B cell (primary cell): Measurements from ENCODE around the gene AFG1L. TPM values are rescaled to one million over a fixed set of nuclear protein-coding genes. Genes with fewer than 3 reads are reported as not detected.

Experiments used
- ATAC-seq: fragments of 200-7000 bp; cut with Tn5 transposase; one replicate; pipeline ENCODE4 v1.10.0; 2021; ENCODE audit warnings: low read depth, mild to moderate bottlenecking, moderate number of reproducible peaks, moderate library complexity
- CTCF ChIA-PET: fragments of 350-600 bp; sonication (Branson Sonifier 250); formaldehyde crosslinking; loops from one replicate; lab custom pipeline; 2021; ENCODE audit warnings: antibody characterized with exemption, inconsistent platforms; lab: Charles Lee
- POLR2A ChIA-PET: fragments of 350-600 bp; sonication (Branson Sonifier 250); formaldehyde crosslinking; loops from one replicate; lab custom pipeline; 2021; ENCODE audit warnings: antibody characterized with exemption; lab: Charles Lee
- DNase-seq: peaks from one replicate; pipeline ENCODE4 v3.0.0; 2013
- H2AFZ ChIP-seq: 2 replicates; pipeline ENCODE4 v1.6.1; 2012; ENCODE audit warnings: mild to moderate bottlenecking, low read depth, low read length; ENCODE audit not compliant: insufficient read depth, poor library complexity, severe bottlenecking
- H3K27ac ChIP-seq, 2 donors: 1 replicate in 1 of 2; 2 replicates in 1 of 2; pipeline ENCODE4 v1.5.1; 2012 to 2013; ENCODE audit warnings: low read length in 2 of 2, mild to moderate bottlenecking in 2 of 2, moderate library complexity in 1 of 2
- H3K27me3 ChIP-seq, 4 experiments: fragments of 200-600 bp in 1 of 4; sonication (generic) in 1 of 4; replicated peaks in 1 of 4; 1 replicate in 2 of 4; 2 replicates in 2 of 4; pipeline versions ENCODE4 v1.6.1 to v1.7.0; 2013 to 2016; ENCODE audit warnings: low read length in 3 of 4, mild to moderate bottlenecking in 2 of 4, mixed read lengths in 1 of 4, moderate library complexity in 1 of 4; ENCODE audit not compliant: insufficient read depth in 4 of 4, control insufficient read depth in 3 of 4; ENCODE audit errors: control extremely low read depth in 1 of 4
- H3K36me3 ChIP-seq, 2 experiments: replicated peaks in 1 of 2; 1 replicate in 1 of 2; 2 replicates in 1 of 2; pipeline versions ENCODE4 v1.6.1 to v1.7.1; 2013; ENCODE audit warnings: low read length in 1 of 2; ENCODE audit not compliant: insufficient read depth in 2 of 2, control insufficient read depth in 1 of 2; ENCODE audit errors: control extremely low read depth in 1 of 2, extremely low read depth in 1 of 2
- H3K4me1 ChIP-seq, 2 donors: fragments of 200-600 bp in 1 of 2; sonication (generic) in 1 of 2; 1 replicate in 1 of 2; 2 replicates in 1 of 2; pipeline versions ENCODE4 v1.5.1 to v1.6.1; 2013 to 2017; ENCODE audit warnings: low read length in 2 of 2; ENCODE audit not compliant: control insufficient read depth in 2 of 2, insufficient read depth in 2 of 2
- H3K4me2 ChIP-seq: replicated peaks from 2 replicates; pipeline ENCODE3; 2012; ENCODE audit warnings: mild to moderate bottlenecking, low read depth, low read length; ENCODE audit not compliant: poor library complexity, severe bottlenecking
- H3K4me3 ChIP-seq, 5 experiments: fragments of 200-600 bp in 1 of 5; sonication (generic) in 1 of 5; 1 replicate in 3 of 5; 2 replicates in 2 of 5; pipeline versions ENCODE4 v1.5.1 to v1.7.0; 2011 to 2016; ENCODE audit warnings: low read length in 4 of 5, mild to moderate bottlenecking in 4 of 5, low read depth in 2 of 5, control low read depth in 1 of 5, moderate library complexity in 1 of 5; ENCODE audit not compliant: insufficient read depth in 1 of 5; ENCODE audit errors: control extremely low read depth in 1 of 5, extremely low read depth in 1 of 5
- H3K79me2 ChIP-seq: fragments of 200-600 bp; sonication (generic); one replicate; pipeline ENCODE4 v1.6.0; 2016; ENCODE audit warnings: low read length; ENCODE audit not compliant: control insufficient read depth, insufficient read depth
- H3K9ac ChIP-seq: fragments of 200-600 bp; sonication (generic); 2 replicates; pipeline ENCODE4 v1.6.1; 2017; ENCODE audit warnings: mild to moderate bottlenecking, low read length, moderate library complexity
- H3K9me3 ChIP-seq, 3 donors: one replicate each; pipeline versions ENCODE4 v1.6.1 to v1.7.1; 2013; ENCODE audit warnings: low read length in 2 of 3; ENCODE audit not compliant: control insufficient read depth in 2 of 3, insufficient read depth in 1 of 3; ENCODE audit errors: control extremely low read depth in 1 of 3
- H4K20me1 ChIP-seq: 2 replicates; pipeline ENCODE4 v1.6.0; 2012; ENCODE audit warnings: mild to moderate bottlenecking, low read length; ENCODE audit not compliant: insufficient read depth, control insufficient read depth, poor library complexity, severe bottlenecking
- H3K27ac Mint-ChIP-seq: one replicate; pipeline ENCODE4 v1.8.0; 2021; ENCODE audit warnings: mixed read lengths
- H3K27me3 Mint-ChIP-seq: one replicate; pipeline ENCODE4 v1.8.0; 2021; ENCODE audit warnings: mixed read lengths
- H3K4me1 Mint-ChIP-seq: one replicate; pipeline ENCODE4 v1.8.0; 2021; ENCODE audit warnings: mixed read lengths
- H3K4me3 Mint-ChIP-seq: one replicate; pipeline ENCODE4 v1.8.0; 2021; ENCODE audit warnings: mixed read lengths
- H3K9me3 Mint-ChIP-seq: one replicate; pipeline ENCODE4 v1.8.0; 2022; ENCODE audit warnings: mixed read lengths; ENCODE audit not compliant: insufficient read depth
- EZH2 ChIP-seq: IDR thresholded peaks from 2 replicates; pipeline ENCODE4 v1.6.1; 2012; ENCODE audit warnings: borderline replicate concordance, low read depth, mild to moderate bottlenecking, moderate library complexity, low read length; ENCODE audit not compliant: insufficient read depth, poor library complexity, severe bottlenecking
- WGBS: methylation state at CpG from one replicate; pipeline ENCODE4 v1.1.5; 2013; ENCODE audit warnings: missing lambda C conversion rate; ENCODE audit not compliant: insufficient coverage; 5-methylcytosine and 5-hydroxymethylcytosine counted together
- intact Hi-C: fragments of 100-400 bp; cut with micrococcal nuclease; formaldehyde crosslinking; loops from one replicate; pipeline ENCODE4 v1.10.0; 2022
- polyA plus RNA-seq: library from polyadenylated mRNA; depleted of rRNA; stranded (reverse); fragments of >200 nt; gene quantifications from 2 replicates; pipeline ENCODE4 v1.2.3, GENCODE V29; 2012
- total RNA-seq, 2 donors: library from RNA; stranded (reverse); fragments of 120-200 nt in 1 of 2; gene quantifications; 1 replicate in 1 of 2; 2 replicates in 1 of 2; pipeline versions ENCODE4 v1.2.3 to v1.2.4, GENCODE V29; 2013 to 2022
- TF ChIP-seq, protein P1 (sequence below): fragments of 200-600 bp; IDR thresholded peaks from one replicate; pipeline ENCODE4 v1.8.0; 2022; ENCODE audit warnings: antibody characterized with exemption, mild to moderate bottlenecking

Gene AFG1L
- total and polyA plus RNA-seq, 2 donors (not counting 1 experiment from before 2014, with no cell fraction given), result 1.8 to 14.2 TPM

DNA sequence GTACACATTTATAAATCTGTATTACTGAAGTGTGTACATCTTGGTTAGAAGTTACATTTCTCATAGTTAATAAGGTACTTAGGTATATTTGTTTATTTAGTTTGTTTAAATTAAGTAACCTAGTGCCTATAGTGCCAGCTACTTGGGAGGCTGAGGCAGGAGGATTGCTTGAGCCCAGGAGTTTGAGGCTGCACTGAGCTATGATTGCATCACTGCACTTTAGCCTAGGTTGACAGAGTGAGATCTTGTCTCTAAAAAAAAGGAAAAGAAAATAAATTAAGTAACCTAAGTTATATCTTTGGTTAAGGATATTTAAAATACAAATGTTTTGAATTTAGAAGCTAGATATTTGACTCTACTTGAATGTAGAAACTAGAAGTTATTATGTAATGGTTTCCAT lies 9.5 kb upstream of the AFG1L start:
- Histone ChIP-seq H4K20me1 (no peaks in the 10 kb centered on the region), H3K9ac (no peak overlapping the region), H3K79me2 (no peaks in the 10 kb centered on the region), H3K9me3 (no peaks in the 10 kb centered on the region), H3K27ac (no peak overlapping the region), H2AFZ (no peak overlapping the region), H3K4me2 (no peak overlapping the region), H3K4me3 (no peak overlapping the region), H3K27me3 (no peaks in the 10 kb centered on the region), H3K36me3 (no peaks in the 10 kb centered on the region), H3K4me1 (peaks cover 0 to 6% of the 10 kb centered on the region in 2 donors)
- TF ChIP-seq, protein P1, sequence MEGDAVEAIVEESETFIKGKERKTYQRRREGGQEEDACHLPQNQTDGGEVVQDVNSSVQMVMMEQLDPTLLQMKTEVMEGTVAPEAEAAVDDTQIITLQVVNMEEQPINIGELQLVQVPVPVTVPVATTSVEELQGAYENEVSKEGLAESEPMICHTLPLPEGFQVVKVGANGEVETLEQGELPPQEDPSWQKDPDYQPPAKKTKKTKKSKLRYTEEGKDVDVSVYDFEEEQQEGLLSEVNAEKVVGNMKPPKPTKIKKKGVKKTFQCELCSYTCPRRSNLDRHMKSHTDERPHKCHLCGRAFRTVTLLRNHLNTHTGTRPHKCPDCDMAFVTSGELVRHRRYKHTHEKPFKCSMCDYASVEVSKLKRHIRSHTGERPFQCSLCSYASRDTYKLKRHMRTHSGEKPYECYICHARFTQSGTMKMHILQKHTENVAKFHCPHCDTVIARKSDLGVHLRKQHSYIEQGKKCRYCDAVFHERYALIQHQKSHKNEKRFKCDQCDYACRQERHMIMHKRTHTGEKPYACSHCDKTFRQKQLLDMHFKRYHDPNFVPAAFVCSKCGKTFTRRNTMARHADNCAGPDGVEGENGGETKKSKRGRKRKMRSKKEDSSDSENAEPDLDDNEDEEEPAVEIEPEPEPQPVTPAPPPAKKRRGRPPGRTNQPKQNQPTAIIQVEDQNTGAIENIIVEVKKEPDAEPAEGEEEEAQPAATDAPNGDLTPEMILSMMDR, result no peak
- no peak for TF ChIP-seq EZH2
- POLR2A ChIA-PET, result no interaction called here
- ATAC-seq, result no peak
- Mint-ChIP-seq H3K9me3 (no peaks in the 10 kb centered on the region), H3K4me3 (no peak overlapping the region), H3K27me3 (no peaks in the 10 kb centered on the region), H3K27ac (no peak overlapping the region), H3K4me1 (peaks cover 9% of the 10 kb centered on the region)
- CTCF ChIA-PET, result no interaction called here
- intact Hi-C loops, result no loop called here
- DNase-seq, result no peak

DNA sequence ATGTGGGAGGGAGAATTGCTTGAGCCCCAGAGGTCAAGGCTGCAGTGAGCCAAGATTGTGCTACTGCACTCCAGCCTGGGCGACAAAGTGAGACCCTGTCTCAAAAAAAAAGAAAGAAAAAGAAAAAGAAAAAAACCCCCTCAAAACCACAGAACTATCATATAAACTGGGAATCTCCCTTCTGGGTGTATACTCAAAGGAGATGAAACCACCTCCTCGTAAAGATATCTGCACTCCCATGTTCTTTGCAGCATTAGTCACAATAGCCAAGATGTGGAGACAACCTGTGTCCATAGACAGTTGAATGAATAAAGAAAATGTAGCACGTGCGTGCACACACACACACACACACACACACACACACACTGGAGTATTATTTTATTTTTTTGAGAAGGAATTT lies 8.5 kb upstream of the AFG1L start:
- no CpG with 5 or more reads among the region's 4 CpGs for WGBS
- no peak overlapping the region for H2AFZ ChIP-seq
- no peak overlapping the region for H3K9ac ChIP-seq
- H3K4me2 ChIP-seq, result no peak overlapping the region
- H3K36me3 ChIP-seq, result no peaks in the 10 kb centered on the region
- peaks cover 7% of the 10 kb centered on the region for H3K4me1 Mint-ChIP-seq
- no peak overlapping the region for H3K27ac Mint-ChIP-seq
- TF ChIP-seq EZH2, result no peak
- TF ChIP-seq, protein P1, result no peak
- CTCF ChIA-PET, result no interaction called here
- no peak overlapping the region for H3K4me3 Mint-ChIP-seq
- no peak overlapping the region for H3K27ac ChIP-seq
- no peaks in the 10 kb centered on the region for H3K27me3 Mint-ChIP-seq
- POLR2A ChIA-PET, result no interaction called here
- no peaks in the 10 kb centered on the region for H3K9me3 ChIP-seq
- no peak overlapping the region for H3K4me3 ChIP-seq
- intact Hi-C loops, result loop anchor here (1.0 kb wide), 1 partner anchor 10 kb away; no protein-coding TSS in a partner anchor
- H3K4me1 ChIP-seq, result peaks cover 0 to 6% of the 10 kb centered on the region in 2 donors
- H3K79me2 ChIP-seq, result no peaks in the 10 kb centered on the region
- no peaks in the 10 kb centered on the region for H4K20me1 ChIP-seq
- ATAC-seq (no peak), DNase-seq (no peak)
- no peaks in the 10 kb centered on the region for H3K27me3 ChIP-seq
- no peaks in the 10 kb centered on the region for H3K9me3 Mint-ChIP-seq
